Stimulated activated CD4-positive, alpha-beta T cell treated with anti-CD3 and anti-CD28 coated beads, TNF-alpha, amount 100 ng/mL, for 4 hours (primary cell): ENCODE results near the gene MYH7B.

Experiments
- DNase-seq, 3 experiments: peaks; one replicate each; pipeline ENCODE4 v3.0.0-alpha.2; 2020; ENCODE audit warnings: low read depth in 3 of 3

Gene MYH7B

GRCh38 chr20:34945315-34946077 lies 10.2 kb upstream of the MYH7B start:
- DNase-seq: no peak

- DNase-seq: no peak
These were observed 9.0 kb upstream of the MYH7B start for GRCh38 chr20:34946661-34947060.

GRCh38 chr20:34947336-34947735 lies 8.3 kb upstream of the MYH7B start:
- DNase-seq: no peak

GRCh38 chr20:34948030-34948429 lies 7.6 kb upstream of the MYH7B start:
- no peak for DNase-seq

GRCh38 chr20:34949120-34949519 lies 6.5 kb upstream of the MYH7B start:
- DNase-seq: no peak

- DNase-seq: no peak
These were observed 4.4 kb upstream of the MYH7B start for GRCh38 chr20:34951252-34951651.

GRCh38 chr20:34951652-34952051 lies 4.0 kb upstream of the MYH7B start:
- DNase-seq: no peak

GRCh38 chr20:34952671-34953070 lies 3.0 kb upstream of the MYH7B start:
- no peak for DNase-seq

GRCh38 chr20:34953960-34954359 lies 1.7 kb upstream of the MYH7B start:
- DNase-seq: no peak

GRCh38 chr20:34954904-34955230 lies 801 bp upstream of the MYH7B start:
- no peak for DNase-seq

- no peak for DNase-seq
These were observed 382 bp downstream of the MYH7B start for GRCh38 chr20:34956041-34956458.

GRCh38 chr20:34956751-34957472 lies 1.2 kb downstream of the MYH7B start:
- no peak for DNase-seq

GRCh38 chr20:34964486-34964885 lies 8.8 kb downstream of the MYH7B start:
- DNase-seq: no peak

- no peak for DNase-seq
These were observed 9.4 kb downstream of the MYH7B start for GRCh38 chr20:34965051-34965450.

- no peak for DNase-seq
These were observed 11.8 kb downstream of the MYH7B start for GRCh38 chr20:34967421-34967820.

GRCh38 chr20:34968042-34968775 lies 12.5 kb downstream of the MYH7B start:
- DNase-seq: no peak

- DNase-seq: no peak
These were observed 14.6 kb downstream of the MYH7B start for GRCh38 chr20:34970193-34970840.

- DNase-seq: no peak
These were observed 15.3 kb downstream of the MYH7B start for GRCh38 chr20:34970846-34971560.

GRCh38 chr20:34971561-34972235 lies 16.0 kb downstream of the MYH7B start:
- no peak for DNase-seq

GRCh38 chr20:34974246-34974645 lies 18.6 kb downstream of the MYH7B start:
- no peak for DNase-seq

- DNase-seq: no peak
These were observed 20.6 kb downstream of the MYH7B start for GRCh38 chr20:34976286-34976685.
